ENCODE results near the gene SAC3D1.
A peak's percentile ranks its signal among the peaks of the same experiment; 100 is the strongest.

Gene SAC3D1

GRCh38 chr11:65027213-65028067 lies 13.6 kb upstream of the SAC3D1 start, which contains the start of gene SNX15:
SNX15 (plus strand) TSS chr11:65027439; CDS start chr11:65027538, 99 bp downstream.
- DNase-seq = peak; percentile 86

GRCh38 chr11:65032216-65032615 lies 8.8 kb upstream of the SAC3D1 start:
- DNase-seq = no peak

- DNase-seq = no peak
Observed at GRCh38 chr11:65034423-65034822, 6.6 kb upstream of the SAC3D1 start.

DNA sequence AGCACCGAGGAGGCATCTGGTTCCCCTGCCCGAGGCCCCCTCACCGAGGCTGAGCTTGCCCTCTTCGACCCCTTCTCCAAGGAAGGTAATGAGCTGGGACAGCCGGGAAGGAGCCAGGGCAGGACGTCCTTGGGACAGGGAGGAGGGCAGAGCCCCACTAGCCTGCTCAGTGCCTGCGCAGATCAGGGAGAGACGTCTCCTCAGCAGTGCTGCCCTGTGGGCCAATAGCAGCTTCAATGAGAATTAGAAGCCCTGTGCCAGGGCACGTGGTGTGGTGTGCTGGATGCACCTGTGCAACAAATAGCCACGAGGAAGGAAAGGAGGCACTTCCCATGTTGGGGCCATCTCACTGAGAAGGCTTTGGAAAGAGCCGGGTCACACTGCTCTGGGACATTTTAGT lies 5.4 kb upstream of the SAC3D1 start:
- DNase-seq = no peak

GRCh38 chr11:65036931-65037330 lies 4.1 kb upstream of the SAC3D1 start:
- no peak for DNase-seq

DNA sequence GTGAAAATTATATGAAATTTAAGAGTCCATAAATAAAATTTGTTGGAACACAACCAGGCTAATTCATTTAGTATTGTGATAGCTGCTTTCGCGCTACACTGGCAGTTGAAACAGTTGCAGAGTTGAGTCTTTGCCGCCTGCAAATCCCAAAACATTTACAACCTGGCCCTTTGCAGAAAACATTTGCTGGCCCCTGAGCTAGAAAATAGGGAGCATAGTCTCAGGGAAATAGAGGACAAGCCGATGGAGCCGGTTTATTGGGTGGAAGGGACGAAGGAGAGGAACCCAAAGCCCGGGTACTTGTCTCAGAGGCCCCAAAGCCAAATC lies 527 bp upstream of the SAC3D1 start:
- no peak for DNase-seq

- DNase-seq = no peak
Observed at GRCh38 chr11:65042891-65043290, 1.9 kb downstream of the SAC3D1 start.

DNA sequence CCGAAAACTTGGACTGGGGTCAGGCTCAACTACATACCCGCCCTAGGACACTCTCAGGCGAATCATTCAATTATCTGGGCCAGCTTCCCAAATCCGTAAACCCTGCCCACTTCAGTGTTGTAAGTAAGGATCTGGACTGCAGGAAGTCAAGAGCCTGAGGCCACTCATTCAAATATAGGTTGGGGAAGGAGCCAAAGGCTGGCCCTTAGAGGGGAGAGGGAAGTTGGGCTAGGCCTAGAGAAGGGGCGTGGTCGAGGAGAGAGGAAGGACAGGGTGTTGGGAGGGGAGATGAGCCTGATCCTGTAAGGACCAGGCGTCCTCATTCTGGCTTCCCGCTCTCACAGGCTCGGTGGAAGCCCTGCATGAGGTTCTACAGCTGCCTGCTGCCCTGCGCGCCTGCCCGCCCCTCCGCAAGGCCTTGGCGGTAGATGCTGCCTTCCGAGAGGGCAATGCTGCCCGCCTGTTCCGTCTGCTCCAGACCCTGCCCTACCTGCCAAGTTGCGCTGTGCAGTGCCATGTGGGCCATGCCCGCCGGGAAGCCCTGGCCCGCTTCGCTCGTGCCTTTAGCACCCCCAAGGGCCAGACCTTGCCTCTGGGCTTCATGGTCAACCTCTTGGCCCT lies 3.0 kb downstream of the SAC3D1 start:
- DNase-seq = no peak

DNA sequence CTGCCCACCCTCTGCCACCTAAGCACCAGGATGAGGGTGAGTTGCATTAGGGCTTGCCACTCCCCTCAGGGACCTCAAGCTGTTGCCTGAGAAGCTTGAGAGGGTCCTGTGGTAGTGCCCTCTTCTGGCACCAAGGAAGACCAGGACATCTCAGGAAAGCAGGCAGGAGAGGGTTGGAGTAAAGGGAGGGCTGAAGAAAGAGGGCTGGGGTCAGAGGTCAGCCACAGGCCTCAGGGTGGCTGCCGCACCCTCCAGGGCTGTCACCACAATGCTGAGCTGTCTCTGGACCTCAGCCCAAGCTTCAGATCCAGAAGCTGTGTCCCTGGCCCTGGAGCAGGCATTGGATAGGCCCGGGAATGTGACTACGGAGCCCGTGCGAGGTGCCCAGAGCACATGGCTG lies 4.1 kb downstream of the SAC3D1 start:
- no peak for DNase-seq

DNA sequence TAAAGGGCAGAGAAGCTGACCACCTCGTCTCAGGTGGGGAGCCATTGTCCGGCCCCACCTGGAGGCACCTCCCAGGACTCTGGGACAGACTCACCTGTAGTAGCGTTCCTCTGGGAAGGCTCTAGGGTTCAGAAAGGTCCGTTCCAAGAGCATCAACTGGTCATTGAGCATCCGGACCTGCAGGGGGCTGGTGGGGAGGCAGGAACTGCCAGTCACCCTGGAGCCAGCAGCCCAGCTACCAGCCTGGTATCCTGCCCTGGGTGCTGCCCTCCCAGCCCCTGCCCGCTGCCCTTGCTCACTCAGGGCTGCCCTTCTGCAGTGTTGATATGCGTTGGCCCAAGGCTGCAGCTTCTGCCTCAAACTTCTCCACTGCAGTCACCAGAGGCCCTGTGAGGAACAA lies 4.7 kb downstream of the SAC3D1 start:
- DNase-seq = no peak

DNA sequence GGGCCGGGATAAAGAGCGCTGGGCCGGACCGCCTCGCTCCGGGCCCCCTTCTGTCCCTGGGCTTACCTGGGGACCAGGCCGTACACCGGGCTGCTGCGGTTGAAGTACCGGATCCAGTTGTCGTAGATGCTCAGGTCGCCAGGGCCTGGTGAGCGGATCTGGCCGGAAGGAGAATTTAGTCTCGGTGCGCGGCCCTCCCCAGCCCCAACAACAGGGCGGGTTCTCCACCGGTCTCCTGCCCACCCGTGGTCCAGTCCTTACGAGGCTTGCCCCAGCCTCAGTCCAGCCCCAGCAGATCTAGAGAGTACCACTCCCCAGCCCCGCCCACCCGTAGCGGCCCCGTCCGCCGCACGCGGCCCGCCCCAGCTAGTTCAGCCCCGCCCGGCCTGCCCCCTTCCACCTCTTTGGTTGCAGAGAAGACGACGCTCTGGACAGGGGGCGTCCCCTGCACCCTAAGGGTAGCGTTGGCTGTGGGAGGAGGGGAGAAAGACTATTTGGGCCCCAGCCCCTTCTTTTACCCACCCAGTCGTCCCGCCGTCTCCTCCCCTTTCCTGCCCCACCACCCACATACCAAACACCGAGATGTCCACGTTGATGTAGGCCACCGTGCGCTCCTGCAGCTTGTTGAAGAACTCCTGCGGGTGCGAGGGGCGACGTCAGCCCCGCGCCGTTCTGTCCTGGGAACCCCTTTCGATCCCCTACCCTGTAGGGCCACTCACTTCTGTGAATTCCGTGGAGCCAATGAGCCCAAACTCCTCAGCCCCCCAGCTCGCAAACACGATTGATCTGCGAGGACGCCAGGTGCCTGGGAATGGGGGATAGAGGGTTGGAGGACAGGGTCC lies 6.8 kb downstream of the SAC3D1 start:
- DNase-seq = peak; percentile 34

DNA sequence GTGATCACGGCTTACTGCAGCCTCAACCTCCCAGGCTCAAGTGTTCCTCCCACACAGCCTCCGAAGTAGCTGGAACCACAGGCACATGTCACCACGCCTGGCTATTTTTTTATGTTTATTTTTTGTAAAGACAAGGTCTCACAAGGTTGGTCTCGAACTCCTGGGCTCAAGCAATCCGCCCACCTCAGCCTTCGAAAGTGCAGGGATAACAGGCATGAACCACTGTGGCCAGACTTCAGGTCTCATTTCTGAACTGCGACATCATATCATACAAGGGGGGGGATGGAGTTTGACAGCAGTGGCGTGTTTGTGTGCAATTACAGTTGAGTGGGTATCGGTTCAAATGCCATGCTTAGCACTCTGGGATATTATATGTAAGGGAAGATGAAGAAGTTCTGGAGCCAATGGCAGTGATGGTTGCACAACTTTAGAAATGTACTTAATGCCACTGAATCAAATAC lies 10.4 kb downstream of the SAC3D1 start:
- no peak for DNase-seq

GRCh38 chr11:65053827-65054508 lies 13.0 kb downstream of the SAC3D1 start:
- no peak for DNase-seq

- DNase-seq = no peak
Observed at GRCh38 chr11:65055538-65055937, 14.5 kb downstream of the SAC3D1 start.

- no peak for DNase-seq
Observed at GRCh38 chr11:65056999-65057398, 16.0 kb downstream of the SAC3D1 start.

GRCh38 chr11:65057526-65057925 lies 16.5 kb downstream of the SAC3D1 start:
- DNase-seq = no peak

- DNase-seq = no peak
Observed at GRCh38 chr11:65058012-65058411, 17.0 kb downstream of the SAC3D1 start.

GRCh38 chr11:65058419-65059054 lies 17.5 kb downstream of the SAC3D1 start, which contains the start of gene NAALADL1:
NAALADL1 (minus strand) TSS chr11:65058553; CDS start chr11:65058521, 32 bp downstream.
- no peak for DNase-seq

DNA sequence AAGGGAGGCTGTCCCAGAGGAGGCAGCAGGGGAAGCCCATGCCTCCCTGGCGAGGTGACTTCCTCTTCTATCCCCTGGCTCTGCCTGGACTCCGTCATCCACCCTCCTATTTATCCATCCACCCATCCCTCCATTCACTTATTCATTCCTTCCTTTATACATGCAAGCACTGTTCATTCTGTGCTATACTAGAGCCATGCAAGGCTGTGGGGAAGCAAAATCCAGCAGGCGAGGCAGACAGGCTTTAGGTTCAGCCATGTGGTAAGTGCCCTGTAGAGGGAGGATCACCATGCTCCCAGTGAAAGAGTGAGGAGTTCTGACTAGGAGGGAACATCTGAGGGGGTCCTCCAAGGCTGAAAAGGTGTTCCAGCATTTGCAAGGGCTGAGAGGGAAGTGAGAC lies 18.5 kb downstream of the SAC3D1 start:
- no peak for DNase-seq

- DNase-seq = no peak
Observed at GRCh38 chr11:65059959-65060824, 19.2 kb downstream of the SAC3D1 start.

DNA sequence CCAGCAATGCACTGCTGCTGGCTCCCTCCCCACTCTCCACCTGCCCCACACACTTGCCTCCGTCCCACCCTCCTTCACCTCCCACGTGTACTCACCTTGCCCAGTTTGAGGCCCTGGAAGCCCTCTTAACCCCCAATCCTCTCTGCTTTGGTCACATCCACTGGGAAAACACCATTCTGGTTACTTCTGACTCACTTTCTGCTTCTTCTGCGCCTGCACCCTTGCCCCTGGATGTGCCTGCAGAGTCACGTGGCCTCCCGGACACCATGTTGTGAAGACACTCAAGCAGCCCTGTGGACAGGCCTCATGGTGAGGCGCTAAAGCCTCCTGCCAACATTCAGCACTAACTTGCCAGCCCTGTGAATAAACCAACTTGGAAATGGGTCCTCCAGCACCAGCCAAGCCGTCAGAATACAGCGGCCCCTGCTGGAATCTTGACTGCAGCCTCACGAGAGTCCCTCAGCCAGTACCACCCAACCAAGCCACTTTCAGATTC lies 20.0 kb downstream of the SAC3D1 start:
- no peak for DNase-seq
